HTERT RPE-1 (cell line): Measurements from ENCODE around the gene NCOR2.

Experiments
- in situ Hi-C: fragments of 300-500 bp; cut with MboI; formaldehyde crosslinking; loops from 4 replicates; pipeline ENCODE4 v1.14.3; 2020; ENCODE audit warnings: low sequenced_read_pairs

Gene NCOR2

DNA sequence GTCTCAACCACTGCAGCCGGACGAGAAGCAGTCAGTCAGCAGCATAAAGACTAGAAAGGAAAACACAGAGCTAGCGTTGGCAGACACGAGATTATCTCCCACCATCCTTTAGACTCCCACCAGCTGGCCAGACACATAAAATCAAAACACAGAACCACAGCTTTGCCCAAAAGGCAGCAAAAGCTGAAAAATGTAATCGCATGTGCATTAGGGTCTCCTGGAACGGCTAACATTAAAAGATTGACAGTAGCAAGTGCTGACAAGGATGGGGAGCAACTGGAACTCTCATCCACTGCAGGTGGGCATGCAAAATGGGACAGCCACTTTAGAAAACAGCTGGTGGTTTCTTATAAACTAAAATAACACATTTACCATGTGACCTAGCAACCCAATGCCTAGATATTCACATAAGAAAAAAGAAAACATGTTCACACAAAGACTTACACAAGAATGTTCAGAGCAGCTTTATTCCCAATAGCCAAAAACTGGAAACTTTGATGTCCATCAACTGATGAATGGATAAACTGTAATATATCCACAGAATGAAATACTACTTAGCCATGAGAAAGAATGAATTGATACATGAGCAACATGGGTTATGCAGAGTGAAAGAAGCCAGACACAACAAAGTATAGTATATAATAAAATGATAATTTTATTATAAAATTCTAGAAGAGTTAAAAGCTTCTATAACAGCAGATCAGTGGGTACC, 37.7 kb downstream of the NCOR2 start:
- in situ Hi-C loops = no loop called here

DNA sequence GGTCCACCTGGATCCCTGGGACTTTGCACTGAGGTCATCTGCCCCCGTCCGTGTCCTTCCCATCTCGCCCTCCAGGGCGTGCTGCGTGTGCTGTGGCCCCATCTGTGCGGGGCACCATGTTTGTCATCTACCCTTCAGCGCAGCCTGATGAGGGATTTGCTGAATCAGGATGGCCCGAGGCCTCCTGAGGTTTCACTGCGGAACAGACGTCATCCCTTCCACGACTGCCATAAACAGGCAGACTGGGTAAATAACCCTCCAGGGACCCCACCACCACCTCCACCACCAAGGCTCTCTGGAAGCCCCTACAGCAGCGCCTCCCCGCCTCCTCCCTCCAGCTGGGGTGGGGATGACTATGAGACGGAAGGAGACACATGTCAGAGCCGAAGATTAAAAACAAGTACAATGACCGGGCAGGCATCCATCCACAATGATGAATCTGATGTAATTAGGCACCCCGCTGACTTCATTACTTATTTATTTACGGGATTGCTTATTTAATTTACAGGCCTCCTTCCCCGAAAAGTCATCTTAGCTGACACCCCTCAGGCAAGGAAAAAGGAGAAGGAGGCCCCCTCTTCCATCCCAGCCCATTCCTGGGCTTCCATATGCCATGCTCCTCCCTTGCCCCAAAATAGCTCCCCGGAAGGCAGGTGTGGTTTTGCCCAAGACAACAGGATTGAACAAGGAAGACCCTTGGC, 39.4 kb downstream of the NCOR2 start:
- in situ Hi-C loops = no loop called here

DNA sequence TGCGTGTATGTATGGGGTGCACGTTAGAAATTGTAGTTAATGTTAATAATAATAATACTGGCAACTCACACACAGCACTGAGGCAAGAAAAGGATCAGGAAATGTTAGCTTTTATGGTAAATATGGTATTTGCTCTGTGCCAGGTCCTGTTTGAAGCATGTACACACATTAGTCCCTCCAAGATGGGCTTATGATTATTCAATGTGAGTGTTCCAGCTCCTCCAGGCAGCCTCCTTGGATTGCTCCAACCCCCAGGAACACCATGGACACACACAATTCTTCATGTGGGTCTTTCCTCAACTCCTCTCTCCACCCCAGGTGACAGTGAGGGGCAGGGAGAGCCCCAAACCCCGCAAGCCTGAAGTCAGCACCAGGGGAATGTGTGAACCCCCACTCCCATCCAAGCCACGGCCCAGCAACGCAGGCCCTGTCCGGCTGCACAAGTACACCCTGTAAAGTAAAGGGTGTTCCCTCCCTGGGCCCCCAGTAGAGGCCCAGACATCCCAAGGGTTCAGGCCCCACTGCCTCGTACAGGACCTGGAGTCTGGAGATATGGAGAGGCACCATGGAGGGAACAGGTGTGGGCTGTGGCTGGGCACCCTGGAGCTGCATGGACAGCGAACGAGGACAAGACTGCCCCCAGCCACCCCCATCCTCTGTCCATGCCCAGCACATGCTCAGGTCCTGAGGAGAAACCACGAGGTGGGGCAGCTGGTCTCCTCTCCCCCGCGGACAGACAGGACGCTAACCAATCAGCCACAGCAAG, 41.3 kb downstream of the NCOR2 start:
- in situ Hi-C loops = no loop called here

DNA sequence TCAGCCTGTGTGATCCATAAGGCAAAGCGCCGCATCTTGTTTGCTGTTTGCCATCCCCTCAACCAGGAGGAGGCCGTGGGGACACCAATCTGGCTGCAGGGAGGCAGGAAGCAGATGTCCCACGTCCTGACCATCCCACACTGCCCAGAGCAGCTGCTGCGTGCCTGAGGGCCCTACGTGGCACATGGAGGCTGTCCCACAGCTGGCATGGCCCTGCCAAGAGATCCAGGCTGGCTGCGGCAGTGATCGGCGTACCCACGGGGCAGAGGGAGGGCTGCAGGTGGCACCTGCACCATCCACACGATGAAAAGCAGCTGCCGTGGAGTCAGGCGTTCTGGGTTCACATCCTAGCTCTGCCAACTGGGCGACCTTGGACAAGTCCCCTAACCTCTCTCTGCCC, 42.0 kb downstream of the NCOR2 start:
- in situ Hi-C loops = no loop called here

DNA sequence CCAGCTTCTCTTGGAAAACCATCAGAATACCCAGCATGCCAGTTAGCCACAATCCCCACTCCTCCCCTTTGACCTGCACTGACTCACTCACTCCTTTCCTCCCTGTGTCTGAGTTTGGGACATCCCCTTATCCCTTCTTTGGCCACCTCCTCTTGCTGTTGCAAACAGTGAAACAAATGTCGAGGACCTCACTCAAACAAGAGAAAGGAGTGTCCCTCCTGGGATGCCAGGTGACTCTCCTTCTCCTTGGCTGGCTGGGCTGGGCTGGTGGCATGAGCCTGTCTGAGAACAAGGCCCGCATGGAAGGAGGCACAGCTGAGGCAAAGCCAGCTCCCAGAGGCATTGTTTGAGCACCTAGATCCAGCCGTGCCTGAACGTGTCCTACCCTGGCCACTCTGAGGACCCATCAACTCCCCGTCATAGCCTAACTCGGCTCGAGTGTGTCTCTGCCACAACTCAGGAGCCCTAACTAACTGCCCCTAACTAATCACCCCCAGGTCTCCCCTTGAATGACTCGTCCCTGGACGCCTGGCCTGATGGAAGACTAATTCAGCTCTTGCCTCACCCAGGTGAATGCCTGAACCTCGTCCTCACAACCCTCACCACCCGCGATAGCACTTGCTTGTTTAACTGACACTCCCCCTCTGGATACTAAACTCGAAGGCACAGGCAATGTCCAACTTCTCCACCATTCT, 43.0 kb downstream of the NCOR2 start:
- in situ Hi-C loops = no loop called here

DNA sequence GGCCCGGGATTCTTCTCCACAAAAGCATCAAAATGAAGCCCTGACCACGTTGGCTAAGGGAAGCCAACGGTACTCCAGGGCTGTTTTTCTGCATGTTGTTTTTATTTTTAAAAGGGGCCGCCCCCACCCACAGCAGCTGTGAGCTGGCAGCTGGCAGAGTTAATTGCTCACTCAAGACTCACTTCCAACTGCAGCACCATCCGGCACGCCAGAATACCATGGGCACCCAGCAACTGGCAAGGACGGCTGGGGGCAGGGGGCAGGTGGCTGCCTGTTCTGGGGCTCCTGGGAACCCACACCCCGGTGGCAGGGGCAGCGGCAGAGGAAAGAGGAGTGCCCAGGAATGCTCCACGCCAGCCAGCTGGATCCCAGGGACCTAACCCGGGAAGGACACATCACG, 44.3 kb downstream of the NCOR2 start:
- in situ Hi-C loops = no loop called here

DNA sequence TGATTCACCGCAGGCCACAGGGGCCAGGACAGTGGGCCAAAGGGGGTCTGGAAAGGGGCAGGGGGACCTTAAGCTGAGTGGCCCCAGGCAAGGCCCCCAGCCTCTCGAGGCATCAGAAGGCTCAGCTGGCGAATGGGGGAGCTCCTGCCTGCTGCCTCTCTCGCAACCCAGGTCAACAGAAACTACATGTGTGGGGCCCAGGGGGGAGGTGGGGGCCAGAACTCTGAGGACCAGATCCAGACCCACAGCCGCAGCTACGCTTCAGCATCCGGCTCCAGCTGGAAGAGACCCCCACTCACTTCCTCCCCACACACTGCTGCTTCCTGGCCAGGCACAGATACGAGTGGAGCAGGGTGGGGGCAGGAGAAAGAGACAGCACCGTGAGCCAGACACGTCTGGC, 46.5 kb downstream of the NCOR2 start:
- in situ Hi-C loops = no loop called here

DNA sequence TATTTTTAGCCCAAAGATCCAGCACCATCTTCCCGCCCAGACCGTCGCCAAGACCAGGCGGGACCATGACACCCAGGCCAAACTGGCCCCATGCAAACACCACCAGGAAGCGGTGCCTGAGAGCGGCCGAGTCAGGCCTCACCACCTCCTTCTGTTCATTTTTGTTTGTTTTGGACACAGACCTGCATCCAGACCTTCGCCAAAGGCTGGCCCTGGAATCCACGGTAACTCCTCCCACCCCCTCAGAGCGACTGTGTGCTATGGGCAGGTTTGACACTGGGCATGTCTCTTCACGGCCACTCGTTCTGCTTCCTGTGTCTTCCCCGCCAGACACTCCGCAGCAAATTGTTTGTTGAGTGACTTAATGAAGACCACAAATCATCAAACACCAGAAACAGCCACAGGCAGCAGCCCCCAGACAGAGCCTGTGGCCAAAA, 47.1 kb downstream of the NCOR2 start:
- in situ Hi-C loops = no loop called here

DNA sequence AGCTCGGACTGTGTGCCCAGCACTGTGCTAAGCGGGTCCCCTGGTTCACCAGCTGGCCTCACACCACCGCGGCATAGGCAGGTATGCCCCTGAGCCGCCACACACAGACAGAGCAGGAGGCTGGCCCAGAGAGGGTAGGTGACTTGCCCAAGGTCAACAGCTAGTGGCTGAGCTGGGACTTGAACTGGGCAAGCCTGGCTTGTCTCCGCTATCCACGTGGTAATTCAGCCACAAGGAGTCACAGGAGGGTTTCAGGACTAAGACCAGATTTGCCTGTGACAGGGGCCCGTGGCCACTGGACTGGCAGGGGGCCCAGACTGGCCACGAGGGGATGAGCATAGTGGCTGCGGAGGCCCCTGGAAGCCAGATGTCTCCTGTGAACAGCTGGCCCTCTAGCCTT, 47.7 kb downstream of the NCOR2 start:
- in situ Hi-C loops = no loop called here

DNA sequence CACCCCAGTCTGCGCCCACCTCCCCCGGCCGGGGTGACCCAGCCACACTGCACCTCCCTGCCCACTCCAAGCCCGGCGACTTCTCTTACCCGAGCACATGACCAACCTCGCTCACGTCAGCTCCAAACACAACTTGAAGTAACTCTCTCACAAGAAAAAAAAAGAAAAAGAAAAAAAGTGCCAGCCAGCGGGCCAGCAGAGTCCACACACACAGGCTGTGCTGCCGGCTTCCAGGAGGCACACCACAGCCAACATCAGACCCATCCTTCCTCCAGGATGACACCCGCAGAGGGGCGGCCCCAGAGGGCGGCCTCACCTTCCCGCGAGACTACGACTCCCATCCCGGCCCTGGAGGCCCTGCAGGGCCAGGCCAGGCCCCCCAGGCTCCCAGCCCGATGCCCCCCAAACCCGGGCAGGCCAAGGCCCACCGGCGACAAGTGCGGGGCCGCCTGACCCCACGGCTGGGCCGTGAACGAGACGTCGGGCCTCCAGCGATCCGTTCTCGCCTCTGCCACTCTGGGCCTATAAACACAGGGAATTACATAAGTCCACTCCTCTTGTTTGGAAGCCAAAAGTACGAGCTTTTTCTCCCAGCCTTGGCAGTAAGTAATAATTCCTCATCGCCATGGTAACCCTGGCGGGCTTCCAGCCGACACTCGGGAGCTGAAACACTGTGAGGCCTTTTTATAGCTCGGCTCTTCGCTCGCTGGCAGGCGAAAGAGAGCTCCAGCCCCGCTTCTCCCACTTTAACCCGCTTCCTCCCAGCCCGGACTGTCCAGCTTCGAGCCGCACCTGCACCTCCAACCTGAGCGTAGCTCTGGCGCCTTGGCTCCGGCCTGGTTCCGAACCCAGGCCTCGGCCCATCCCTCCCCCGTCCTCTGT, 49.1 kb downstream of the NCOR2 start:
- in situ Hi-C loops = no loop called here
